HepG2 (cell line): ENCODE measurements around the gene EFEMP2. TPM values are rescaled to one million over a fixed set of nuclear protein-coding genes. Genes with fewer than 3 reads are reported as not detected.

Experiments
- DZIP1 ChIP-seq: sonication (generic); formaldehyde crosslinking; IDR thresholded peaks from 2 replicates; pipeline ENCODE4 v1.5.0; 2020; ENCODE audit warnings: mild to moderate bottlenecking, missing genetic modification reagents
- ISX ChIP-seq: sonication (generic); formaldehyde crosslinking; conservative IDR thresholded peaks from 2 replicates; pipeline ENCODE4 v1.5.0; 2020; ENCODE audit warnings: missing genetic modification reagents
- KLF12 ChIP-seq: sonication (generic); formaldehyde crosslinking; IDR thresholded peaks from 2 replicates; pipeline ENCODE4 v1.4.0; 2020; ENCODE audit warnings: missing genetic modification reagents, borderline replicate concordance
- LRRFIP1 ChIP-seq: sonication (generic); formaldehyde crosslinking; conservative IDR thresholded peaks from 2 replicates; pipeline ENCODE4 v1.4.0; 2020; ENCODE audit warnings: missing genetic modification reagents
- MAX ChIP-seq: IDR thresholded peaks from 2 replicates; pipeline ENCODE4 v1.6.1; 2012; ENCODE audit warnings: inconsistent platforms
- MLXIP ChIP-seq: sonication (generic); formaldehyde crosslinking; IDR thresholded peaks from 2 replicates; pipeline ENCODE4 v1.9.0; 2021; ENCODE audit warnings: missing genetic modification reagents, borderline replicate concordance
- MXD3 ChIP-seq: IDR thresholded peaks from 2 replicates; pipeline ENCODE4 v1.6.1; 2016; ENCODE audit warnings: mild to moderate bottlenecking, missing biosample characterization, missing genetic modification reagents
- POGK ChIP-seq: sonication (generic); formaldehyde crosslinking; conservative IDR thresholded peaks from 2 replicates; pipeline ENCODE4 v1.8.0; 2022; ENCODE audit warnings: mild to moderate bottlenecking, moderate library complexity, missing genetic modification reagents
- PRMT3 ChIP-seq: sonication (generic); formaldehyde crosslinking; IDR thresholded peaks from 2 replicates; pipeline ENCODE4 v1.8.1; 2022; ENCODE audit warnings: low read depth, mild to moderate bottlenecking, moderate library complexity, missing genetic modification reagents, borderline replicate concordance
- SRY ChIP-seq: sonication (generic); formaldehyde crosslinking; IDR thresholded peaks from 2 replicates; pipeline ENCODE4 v1.8.0; 2022; ENCODE audit warnings: mild to moderate bottlenecking, missing genetic modification reagents
- TBP ChIP-seq: sonication (generic); formaldehyde crosslinking; IDR thresholded peaks from 2 replicates; pipeline ENCODE4 v1.5.0; 2020; ENCODE audit warnings: missing genetic modification reagents
- ZFX ChIP-seq: sonication (generic); formaldehyde crosslinking; IDR thresholded peaks from 2 replicates; pipeline ENCODE4 v1.4.0; 2020; ENCODE audit warnings: mild to moderate bottlenecking, low read depth, missing genetic modification reagents, moderate library complexity
- ZMYM3 ChIP-seq: sonication (generic); formaldehyde crosslinking; IDR thresholded peaks from 2 replicates; pipeline ENCODE4 v1.5.1; 2020; ENCODE audit warnings: mild to moderate bottlenecking, missing genetic modification reagents
- ZNF138 ChIP-seq: sonication (generic); formaldehyde crosslinking; IDR thresholded peaks from 2 replicates; pipeline ENCODE4 v1.5.0; 2020; ENCODE audit warnings: mild to moderate bottlenecking, low read depth, missing genetic modification reagents
- ZNF441 ChIP-seq: sonication (generic); formaldehyde crosslinking; IDR thresholded peaks from 2 replicates; pipeline ENCODE4 v1.7.0; 2021; ENCODE audit warnings: missing genetic modification reagents, borderline replicate concordance
- ZNF446 ChIP-seq: sonication (generic); formaldehyde crosslinking; IDR thresholded peaks from 2 replicates; pipeline ENCODE4 v1.5.0; 2020; ENCODE audit warnings: mild to moderate bottlenecking, missing genetic modification reagents
- ZNF501 ChIP-seq: sonication (generic); formaldehyde crosslinking; IDR thresholded peaks from 2 replicates; pipeline ENCODE4 v1.5.1; 2020; ENCODE audit warnings: mild to moderate bottlenecking, moderate library complexity, missing genetic modification reagents
- ZNF768 ChIP-seq: sonication (generic); formaldehyde crosslinking; IDR thresholded peaks from 2 replicates; pipeline ENCODE4 v1.4.0; 2020; ENCODE audit warnings: missing genetic modification reagents
- polyA plus RNA-seq, 8 experiments: library from polyadenylated mRNA; depleted of rRNA in 3 of 8; stranded (reverse) in 7 of 8; unstranded in 1 of 8; fragments of >200 nt; fragmentation: Illumina TruSeq in 4 of 8; extraction: Trizol in 4 of 8; gene quantifications; 2 replicates each; pipeline versions ENCODE4 v1.2.1 to v1.2.3, GENCODE V29; 2011 to 2016; ENCODE audit warnings: low read depth in 4 of 8, missing spikeins in 1 of 8, mixed read lengths in 1 of 8; ENCODE audit not compliant: insufficient read depth in 1 of 8
- total RNA-seq, 5 experiments: library from RNA; depleted of rRNA; stranded (reverse); fragments of >200 nt; fragmentation: Illumina TruSeq; extraction: Trizol; gene quantifications; 2 replicates each; pipeline ENCODE4 v1.2.3, GENCODE V29; 2016; ENCODE audit warnings: low read depth in 1 of 5

EFEMP2 gene
- total and polyA plus RNA-seq, 2 of the 13 experiments (the other 11 are each of a cell fraction or from before 2014, with no cell fraction given), result 7.4 to 29.7 TPM

GRCh38 chr11:65900125-65900898 lies 27.7 kb upstream of the EFEMP2 start, which contains the start of gene FOSL1 (continued):
- peak; percentile 91 for TF ChIP-seq POGK
- TF ChIP-seq ISX (CRISPR knock-in tag), result no peak
- TF ChIP-seq TBP (CRISPR knock-in tag), result no peak
- TF ChIP-seq ZNF446, result no peak; the same call in 1 of the 2 replicates
- TF ChIP-seq ZFX (CRISPR knock-in tag), result no peak; the same call in 1 of the 2 replicates
- TF ChIP-seq MAX, result peak; percentile 82
- peak; percentile 64; the same call in 1 of the 2 replicates for TF ChIP-seq KLF12 (CRISPR knock-in tag)
- TF ChIP-seq LRRFIP1 (CRISPR knock-in tag), result no peak
- no peak for TF ChIP-seq ZNF138
- peak; percentile 25; the same call in 1 of the 2 replicates for TF ChIP-seq MXD3 (CRISPR knock-in tag)
- TF ChIP-seq SRY (CRISPR knock-in tag), result 0 out of 2 replicates have a peak, but pooled peaks have one; percentile 38
- TF ChIP-seq PRMT3 (CRISPR knock-in tag), result peak; percentile 87; the same call in 1 of the 2 replicates
- no peak for TF ChIP-seq ZNF441 (CRISPR knock-in tag)
- TF ChIP-seq ZNF768 (CRISPR knock-in tag), result no peak
- no peak for TF ChIP-seq ZMYM3 (CRISPR knock-in tag)
- 0 out of 2 replicates have a peak, but pooled peaks have one; percentile 28 for TF ChIP-seq DZIP1
- peak; percentile 22; the same call in 1 of the 2 replicates for TF ChIP-seq ZNF501
- TF ChIP-seq MLXIP (CRISPR knock-in tag), result no peak
